ENCODE data around the gene ANKRD34C. TPM values are rescaled to one million over a fixed set of nuclear protein-coding genes. Genes with fewer than 3 reads are reported as not detected.

ANKRD34C gene
- total and polyA plus RNA-seq, 2 of the 8 experiments (the other 6 are each of a cell fraction or from before 2014, with no cell fraction given), result 0.02 TPM; not detected in 1

DNA sequence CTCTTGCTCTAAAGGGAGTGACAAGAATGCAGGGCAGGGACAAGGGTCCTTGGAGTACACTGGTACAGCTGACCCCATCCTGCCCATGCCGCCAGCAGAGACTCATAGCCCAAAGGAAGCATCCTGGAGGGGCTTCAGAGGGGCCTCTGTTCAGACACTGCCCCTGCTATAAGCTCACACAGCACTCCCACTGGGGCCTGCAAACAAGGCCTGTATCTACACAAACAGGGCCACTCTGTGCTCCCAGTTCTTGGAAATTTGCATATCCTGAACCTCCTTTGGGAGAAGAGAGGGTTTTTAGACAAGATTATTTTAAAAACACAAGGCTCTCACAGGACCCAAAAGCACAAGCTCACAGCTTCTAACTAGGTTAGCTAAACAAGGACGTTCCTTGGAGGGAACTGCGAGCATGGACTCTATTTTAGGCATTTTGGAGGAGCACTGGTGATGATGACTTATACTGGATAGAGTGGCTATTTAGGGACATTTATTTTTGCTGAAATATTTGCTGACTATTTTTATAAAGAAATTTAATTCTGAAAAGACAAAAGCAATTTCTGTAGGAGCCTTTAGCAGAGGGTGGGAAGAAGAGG, 16.4 kb upstream of the ANKRD34C start:
- no peak overlapping the region for H2BK15ac ChIP-seq (ENCODE audit: low read length)
- CTCF ChIA-PET (ENCODE audit: partially characterized antibody), result interaction anchor here (0.5 to 1.5 kb wide), 5 partner anchors 10 to 81 kb away, joined by 3 to 5 read pairs (median 4); no protein-coding TSS in a partner anchor
- no peak overlapping the region for H4K91ac ChIP-seq (replicated peaks; ENCODE audit: insufficient read length, low read length)
- H2AFZ ChIP-seq (ENCODE audit: low read length), result peak overlapping the region; percentile 89
- no peak overlapping the region for H4K8ac ChIP-seq (ENCODE audit: extremely low read depth, insufficient read depth, low read length)
- H3K4ac ChIP-seq (replicated peaks; ENCODE audit: insufficient read length, low read depth, low read length), result no peak overlapping the region
- no peaks in the 10 kb centered on the region for H3K36me3 ChIP-seq (ENCODE audit: control insufficient read depth in 2 of 4, insufficient read depth in 4 of 4, low read length in 3 of 4)
- H3K23me2 ChIP-seq (ENCODE audit: low read depth, low read length), result no peaks in the 10 kb centered on the region
- no peak overlapping the region for H4K5ac ChIP-seq (ENCODE audit: insufficient read length, low read depth, low read length)
- H3K4me3 ChIP-seq (ENCODE audit: extremely low read depth in 1 of 4, insufficient read depth in 2 of 4, low read depth in 3 of 4, low read length in 4 of 4), result no peak overlapping the region
- H2BK12ac ChIP-seq (ENCODE audit: low read depth, low read length), result no peak overlapping the region
- no peaks in the 10 kb centered on the region for H3K79me2 ChIP-seq (ENCODE audit: control insufficient read depth in 1 of 2, insufficient read depth in 2 of 2, low read length in 2 of 2)
- H3K9ac ChIP-seq (replicated peaks in 1 of 4; ENCODE audit: extremely low read depth in 1 of 4, low read depth in 3 of 4, low read length in 3 of 4), result no peak overlapping the region
- no peak overlapping the region for H3K14ac ChIP-seq (ENCODE audit: insufficient read length)
- H3K27me3 ChIP-seq (replicated peaks in 1 of 4; ENCODE audit: control insufficient read depth in 3 of 4, extremely low read depth in 1 of 4, insufficient read depth in 3 of 4, low read length in 3 of 4), result no peaks in the 10 kb centered on the region
- DNase-seq (ENCODE audit: low read depth in 1 of 2, low spot score in 2 of 2) (no peak), FAIRE-seq (no peak)
- WGBS, 2 experiments (ENCODE audit: extremely low coverage in 1 of 2, insufficient coverage in 1 of 2, insufficient read length in 1 of 2, insufficient replicate concordance in 2 of 2, low coverage in 1 of 2, low lambda C conversion rate in 2 of 2, missing lambda C conversion rate in 1 of 2), result 81% methylated on average over 3 of the region's 3 CpGs; no CpG with 5 or more reads in 1 of the 2 experiments
- POLR2A ChIA-PET (ENCODE audit: partially characterized antibody), result no interaction called here
- no peak overlapping the region for H3K4me2 ChIP-seq (ENCODE audit: insufficient read depth in 1 of 2, low read depth in 2 of 2, low read length in 2 of 2)
- no peak overlapping the region for H2AK5ac ChIP-seq (ENCODE audit: low read depth, low read length)
- no peaks in the 10 kb centered on the region; a peak in 1 of 7 replicates for H3K4me1 ChIP-seq (replicated peaks in 1 of 4; ENCODE audit: control insufficient read depth in 3 of 4, insufficient read depth in 4 of 4, low read length in 3 of 4)
- H2BK5ac ChIP-seq (ENCODE audit: low read depth, low read length), result no peak overlapping the region
- H3K23ac ChIP-seq (ENCODE audit: insufficient read length), result no peak overlapping the region
- no peaks in the 10 kb centered on the region for H3K9me3 ChIP-seq (ENCODE audit: insufficient read depth in 2 of 2, low read depth in 1 of 2, low read length in 1 of 2)
- H3K56ac ChIP-seq (replicated peaks; ENCODE audit: insufficient read length, low read depth, low read length), result no peak overlapping the region
- no peaks in the 10 kb centered on the region for H4K20me1 ChIP-seq (replicated peaks in 1 of 2; ENCODE audit: control insufficient read depth in 1 of 2, insufficient read depth in 2 of 2, low read length in 2 of 2)
- H2BK120ac ChIP-seq (replicated peaks; ENCODE audit: low read depth, low read length), result no peak overlapping the region
- no peak overlapping the region for H2BK20ac ChIP-seq (ENCODE audit: low read length)
- no peak overlapping the region for H3K18ac ChIP-seq (ENCODE audit: extremely low read depth, low read length)
- H3K79me1 ChIP-seq (ENCODE audit: low read depth, low read length), result no peaks in the 10 kb centered on the region
- H3K27ac ChIP-seq (ENCODE audit: low read depth, low read length), result no peak overlapping the region
- TF ChIP-seq RBBP5 (IDR thresholded peaks at IDR 0.05; ENCODE audit: borderline replicate concordance, low read depth, low read length), result no peak
- TF ChIP-seq EP300 (IDR thresholded peaks at IDR 0.05; ENCODE audit: borderline replicate concordance in 1 of 2, low read depth in 2 of 2, low read length in 2 of 2), result no peak
- no peak for TF ChIP-seq SRF (IDR thresholded peaks at IDR 0.05; ENCODE audit: low read depth, low read length)
- no peak for TF ChIP-seq TBP (IDR thresholded peaks at IDR 0.05; ENCODE audit: low read depth, low read length)
- no peak for TF ChIP-seq ASH2L (IDR thresholded peaks at IDR 0.05; ENCODE audit: low read length)
- no peak for TF ChIP-seq PHF8 (conservative IDR thresholded peaks at IDR 0.05; ENCODE audit: low read depth, low read length)
- TF ChIP-seq CTBP2 (IDR thresholded peaks at IDR 0.05; ENCODE audit: borderline replicate concordance, insufficient read depth, insufficient read length, low read length), result no peak
- no peak for TF ChIP-seq HDAC2 (IDR thresholded peaks at IDR 0.05; ENCODE audit: borderline replicate concordance in 1 of 2, low read depth in 2 of 2, low read length in 2 of 2)
- no peak for TF ChIP-seq EZH2 (IDR thresholded peaks at IDR 0.05; ENCODE audit: low read depth, low read length, severe bottlenecking)
- TF ChIP-seq KDM1A (IDR thresholded peaks at IDR 0.05; ENCODE audit: borderline replicate concordance, low read length), result no peak
